AG04450 (cell line): ENCODE results near the gene HYI. TPM values are rescaled to one million over a fixed set of nuclear protein-coding genes. Genes with fewer than 3 reads are reported as not detected.
A peak's percentile ranks its signal among the peaks of the same experiment; 100 is the strongest.
"Not testable (repeated sequence)": the region's sequence is repeated elsewhere in the genome, so short reads cannot be mapped to it uniquely, and the experiment has no call there.

ENCODE experiments used
- CTCF ChIA-PET: fragments of 300-600, 350-600 bp; formaldehyde crosslinking; extraction: SDS; loops from one replicate; lab custom pipeline; 2022; ENCODE audit warnings: antibody characterized with exemption, inconsistent platforms; lab: Charles Lee
- POLR2A ChIA-PET: fragments of 350-600 bp; formaldehyde crosslinking; extraction: SDS; loops from one replicate; lab custom pipeline; 2021; ENCODE audit warnings: antibody characterized with exemption, inconsistent platforms; lab: Yijun Ruan, JAX
- DNase-seq: peaks from one replicate; pipeline ENCODE4 v3.0.0-alpha.2; 2011; ENCODE audit warnings: low read depth, low spot score
- H3K27ac ChIP-seq: one replicate; pipeline ENCODE4 v1.5.1; 2012; ENCODE audit warnings: low read depth, low read length, control low read depth
- H3K27me3 ChIP-seq: one replicate; pipeline ENCODE4 v1.6.0; 2012; ENCODE audit warnings: low read length; ENCODE audit not compliant: control insufficient read depth, insufficient read depth
- H3K4me3 ChIP-seq: 2 replicates; pipeline ENCODE4 v1.5.1; 2011; ENCODE audit warnings: mild to moderate bottlenecking, low read depth, low read length, control low read depth
- H3K9me3 ChIP-seq: 2 replicates; pipeline ENCODE4 v1.5.1; 2012; ENCODE audit warnings: low read length; ENCODE audit not compliant: control insufficient read depth, insufficient read depth
- polyA minus RNA-seq: library from RNA; depleted of rRNA, polyadenylated mRNA; stranded (reverse); fragments of >200 nt; gene quantifications from 2 replicates; pipeline ENCODE4 v1.2.3, GENCODE V29; 2011; rRNA and poly(A)+ RNA removed
- polyA plus RNA-seq: library from polyadenylated mRNA; depleted of rRNA; stranded (reverse); fragments of >200 nt; gene quantifications from 2 replicates; pipeline ENCODE4 v1.2.3, GENCODE V29; 2011; rRNA removed
- TF ChIP-seq, protein P1 (sequence below): IDR thresholded peaks from 2 replicates; pipeline ENCODE4 v1.5.1; 2011; ENCODE audit warnings: low read depth, low read length, control low read depth, inconsistent platforms

The HYI gene, protein sequence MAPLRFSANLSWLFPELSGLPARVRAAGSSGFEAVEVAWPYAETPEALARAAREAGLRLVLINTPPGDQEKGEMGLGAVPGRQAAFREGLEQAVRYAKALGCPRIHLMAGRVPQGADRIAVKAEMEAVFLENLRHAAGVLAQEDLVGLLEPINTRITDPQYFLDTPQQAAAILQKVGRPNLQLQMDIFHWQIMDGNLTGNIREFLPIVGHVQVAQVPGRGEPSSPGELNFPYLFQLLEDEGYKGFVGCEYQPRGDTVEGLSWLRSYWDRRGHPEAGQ
- polyA plus RNA-seq (22.8 and 27.9 TPM in 2 replicates), polyA minus RNA-seq (13.3 and 15.6 TPM in 2 replicates)

DNA sequence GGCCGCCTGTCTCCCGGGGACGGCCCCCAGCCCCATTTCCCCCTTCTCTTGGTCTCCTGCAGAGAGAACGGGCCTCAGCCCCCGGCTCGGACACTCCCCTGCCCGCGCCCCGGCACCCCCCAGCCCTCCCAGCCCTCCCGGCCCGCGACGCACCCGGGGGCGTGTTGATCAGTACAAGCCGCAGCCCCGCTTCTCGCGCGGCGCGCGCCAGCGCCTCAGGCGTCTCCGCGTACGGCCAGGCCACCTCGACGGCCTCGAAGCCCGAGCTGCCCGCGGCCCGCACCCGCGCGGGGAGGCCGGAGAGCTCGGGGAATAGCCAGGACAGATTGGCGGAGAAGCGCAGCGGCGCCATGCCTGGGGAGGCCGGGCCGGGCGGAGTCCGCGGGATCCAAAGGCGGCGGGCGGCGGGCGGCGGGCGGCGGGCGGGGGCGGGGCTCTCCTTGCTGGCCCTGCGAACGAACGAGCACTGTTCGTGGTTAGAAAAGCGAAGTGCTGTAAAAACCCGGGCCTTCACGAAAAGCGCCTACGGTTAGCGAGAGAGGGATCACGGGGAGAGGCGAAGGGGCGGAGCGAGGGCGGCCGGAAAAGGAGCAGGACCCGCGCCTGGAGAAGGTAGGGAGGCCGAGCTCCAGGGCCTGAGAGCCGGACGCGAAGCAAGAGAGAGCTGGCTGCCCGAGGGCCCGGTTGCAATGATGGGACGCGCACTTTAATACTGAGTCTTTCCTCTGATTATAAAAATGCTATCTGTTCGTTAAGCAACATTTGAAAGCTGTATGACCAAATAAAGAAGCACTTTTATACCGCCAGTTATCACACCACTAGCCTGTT, at the start of gene HYI:
HYI (minus strand) TSS at position 490 of the 828 bp plus-strand sequence; CDS start at position 352, 138 bp downstream.
- ChIA-PET CTCF (interaction anchor here (0.7 to 1.6 kb wide), 6 partner anchors 10 to 595 kb away, joined by 3 to 6 read pairs (median 4); no protein-coding TSS in a partner anchor), POLR2A (interaction anchor here (0.8 to 1.5 kb wide), 4 partner anchors 10 to 196 kb away, joined by 3 to 5 read pairs (median 4); partner anchors contain the start of gene KDM4A)
- peak within 1 kb of the TSS; percentile 60 for H3K4me3 ChIP-seq
- H3K27ac ChIP-seq = peak within 1 kb of the TSS; percentile 76
- TF ChIP-seq, protein P1, sequence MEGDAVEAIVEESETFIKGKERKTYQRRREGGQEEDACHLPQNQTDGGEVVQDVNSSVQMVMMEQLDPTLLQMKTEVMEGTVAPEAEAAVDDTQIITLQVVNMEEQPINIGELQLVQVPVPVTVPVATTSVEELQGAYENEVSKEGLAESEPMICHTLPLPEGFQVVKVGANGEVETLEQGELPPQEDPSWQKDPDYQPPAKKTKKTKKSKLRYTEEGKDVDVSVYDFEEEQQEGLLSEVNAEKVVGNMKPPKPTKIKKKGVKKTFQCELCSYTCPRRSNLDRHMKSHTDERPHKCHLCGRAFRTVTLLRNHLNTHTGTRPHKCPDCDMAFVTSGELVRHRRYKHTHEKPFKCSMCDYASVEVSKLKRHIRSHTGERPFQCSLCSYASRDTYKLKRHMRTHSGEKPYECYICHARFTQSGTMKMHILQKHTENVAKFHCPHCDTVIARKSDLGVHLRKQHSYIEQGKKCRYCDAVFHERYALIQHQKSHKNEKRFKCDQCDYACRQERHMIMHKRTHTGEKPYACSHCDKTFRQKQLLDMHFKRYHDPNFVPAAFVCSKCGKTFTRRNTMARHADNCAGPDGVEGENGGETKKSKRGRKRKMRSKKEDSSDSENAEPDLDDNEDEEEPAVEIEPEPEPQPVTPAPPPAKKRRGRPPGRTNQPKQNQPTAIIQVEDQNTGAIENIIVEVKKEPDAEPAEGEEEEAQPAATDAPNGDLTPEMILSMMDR = no peak
- H3K9me3 ChIP-seq = no peaks in the 10 kb centered on the region
- H3K27me3 ChIP-seq = no peaks in the 10 kb centered on the region
- DNase-seq = peak; percentile 67

DNA sequence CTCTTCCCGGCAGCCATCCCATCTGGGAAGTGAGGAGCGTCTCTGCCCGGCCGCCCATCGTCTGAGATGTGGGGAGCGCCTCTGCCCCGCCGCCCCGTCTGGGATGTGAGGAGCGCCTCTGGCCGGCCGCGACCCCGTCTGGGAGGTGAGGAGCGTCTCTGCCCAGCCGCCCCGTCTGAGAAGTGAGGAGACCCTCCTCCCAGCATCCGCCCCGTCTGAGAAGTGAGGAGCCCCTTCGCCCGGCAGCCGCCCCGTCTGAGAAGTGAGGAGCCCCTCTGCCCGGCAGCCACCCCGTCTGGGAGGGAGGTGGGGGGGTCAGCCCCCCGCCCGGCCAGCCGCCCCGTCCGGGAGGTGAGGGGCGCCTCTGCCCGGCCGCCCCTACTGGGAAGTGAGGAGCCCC, 48.1 kb upstream of the HYI start:
- CTCF ChIA-PET, H3K9me3 ChIP-seq, H3K4me3 ChIP-seq, H3K27me3 ChIP-seq, H3K27ac ChIP-seq, DNase-seq, POLR2A ChIA-PET: not testable (repeated sequence)

DNA sequence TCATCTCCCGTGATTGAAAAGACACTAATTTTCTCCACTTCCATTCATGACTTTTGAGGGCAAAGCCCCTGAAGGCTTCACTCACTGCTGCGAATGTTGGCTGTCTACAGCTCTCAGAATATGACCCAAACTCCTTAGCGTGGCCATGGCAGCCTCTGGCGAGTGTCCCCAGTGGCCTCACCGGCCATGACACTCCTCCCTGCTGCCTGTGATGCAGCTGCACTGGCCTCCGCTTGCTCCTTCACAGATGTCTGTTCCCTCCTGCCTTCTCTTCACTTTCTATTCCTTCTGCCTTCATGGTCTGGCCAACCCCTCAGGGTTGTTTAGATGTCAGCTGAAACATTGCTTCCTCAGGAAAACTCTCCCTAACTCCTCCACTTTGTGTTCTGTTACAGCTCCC, 46.2 kb upstream of the HYI start:
- no peak overlapping the region for H3K4me3 ChIP-seq
- H3K9me3 ChIP-seq = no peaks in the 10 kb centered on the region; the same call in 1 of the 2 replicates
- POLR2A ChIA-PET = no interaction called here
- TF ChIP-seq, protein P1 = no peak
- CTCF ChIA-PET = interaction anchor here (1.3 kb wide), 1 partner anchor 10 kb away, joined by 4 read pairs; no protein-coding TSS in a partner anchor
- H3K27me3 ChIP-seq = no peaks in the 10 kb centered on the region
- no peak overlapping the region for H3K27ac ChIP-seq
- no peak for DNase-seq

DNA sequence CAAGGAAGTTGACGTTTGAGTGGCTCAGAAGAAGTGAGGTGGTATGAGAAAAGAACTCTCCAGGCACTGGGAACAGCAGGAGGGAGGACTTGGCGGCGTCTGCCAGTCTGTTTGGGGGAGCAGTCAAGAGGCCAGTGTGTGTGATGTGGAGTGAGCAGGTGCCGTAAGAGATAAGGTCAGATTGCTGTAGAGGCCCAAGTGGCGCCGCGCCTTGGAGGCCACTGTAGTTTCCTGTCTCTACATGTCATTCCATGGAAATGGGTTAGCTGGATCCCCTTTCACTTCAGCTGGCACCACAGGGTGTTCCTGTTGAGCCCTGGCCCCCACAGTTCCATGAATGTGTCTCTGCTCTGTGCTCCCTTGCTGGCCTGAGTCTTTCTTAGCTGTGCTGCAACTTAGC, 41.5 kb upstream of the HYI start:
- ChIA-PET POLR2A (no interaction called here), CTCF (no interaction called here)
- H3K27ac ChIP-seq = no peak overlapping the region
- TF ChIP-seq, protein P1 = no peak
- no peaks in the 10 kb centered on the region for H3K27me3 ChIP-seq
- H3K4me3 ChIP-seq = no peak overlapping the region
- H3K9me3 ChIP-seq = peaks cover 18% of the 10 kb centered on the region
- DNase-seq = no peak

DNA sequence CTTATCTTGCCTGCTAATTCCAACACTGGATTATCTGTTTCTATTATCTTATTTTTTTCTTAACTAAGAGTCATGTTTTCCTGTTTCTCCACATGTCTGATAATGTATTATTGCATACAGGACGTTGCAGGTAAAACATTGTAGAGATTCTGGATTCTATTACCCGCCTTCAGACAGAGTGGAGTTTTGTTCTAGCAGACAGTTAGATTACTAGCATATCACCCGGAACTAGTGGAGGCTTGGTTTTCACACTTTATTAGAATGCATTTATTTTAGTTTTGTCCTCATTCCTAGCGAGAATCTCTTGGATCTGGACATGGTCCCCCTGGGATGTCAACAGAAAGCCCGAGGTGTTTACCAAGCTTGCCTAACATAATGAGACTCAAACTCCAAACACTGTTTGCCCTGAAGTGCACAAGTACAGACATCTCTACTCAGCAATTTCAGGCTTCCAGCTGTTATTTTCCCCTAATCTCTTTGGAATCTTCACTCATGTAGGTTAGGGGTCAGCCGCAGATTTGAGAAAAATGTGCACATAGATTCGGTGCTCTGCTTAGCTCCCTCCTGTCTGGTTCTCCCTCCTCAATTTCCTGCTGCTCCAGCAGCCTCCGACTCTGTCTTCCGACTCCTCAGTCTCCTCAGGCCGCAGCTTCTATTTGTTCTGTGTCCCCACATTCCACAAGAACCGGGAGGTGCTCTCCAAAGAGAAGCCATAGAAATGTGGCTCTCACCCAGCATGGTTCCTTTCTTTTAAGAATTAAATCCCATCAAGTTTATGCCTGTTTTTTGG, 40.1 kb upstream of the HYI start:
- no peak for DNase-seq
- Histone ChIP-seq H3K9me3 (peaks cover 18% of the 10 kb centered on the region), H3K4me3 (no peak overlapping the region), H3K27ac (no peak overlapping the region), H3K27me3 (no peaks in the 10 kb centered on the region)
- TF ChIP-seq, protein P1 = no peak
- POLR2A ChIA-PET = no interaction called here
- CTCF ChIA-PET = no interaction called here
